EH (cell line): Measurements from ENCODE around the gene KPNA5.
A peak's percentile ranks its signal among the peaks of the same experiment; 100 is the strongest.
"Not testable (repeated sequence)": the region's sequence is repeated elsewhere in the genome, so short reads cannot be mapped to it uniquely, and the experiment has no call there.

Experiments used
- DNase-seq: peaks from one replicate; pipeline ENCODE4 v3.0.0-alpha.2; 2015; ENCODE audit warnings: low read depth

KPNA5 gene

DNA sequence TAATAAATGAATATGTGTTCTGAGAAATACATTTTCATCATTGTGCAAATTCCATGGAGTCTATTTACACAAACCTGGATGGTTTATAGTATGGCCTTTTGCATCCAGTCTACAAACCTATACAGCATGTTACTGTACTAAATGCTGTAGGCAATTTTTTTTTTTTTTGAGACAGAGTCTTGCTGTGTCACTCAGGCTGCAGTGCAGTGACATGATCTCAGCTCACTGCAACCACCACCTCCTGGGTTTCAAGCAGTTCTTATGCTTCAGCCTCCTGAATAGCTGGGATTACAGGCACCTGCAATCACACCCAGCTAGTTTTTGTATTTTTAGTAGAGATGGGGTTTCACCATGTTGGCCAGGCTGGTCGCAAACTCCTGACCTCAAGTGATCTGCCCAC lies 22.9 kb downstream of the KPNA5 start:
- DNase-seq, result not testable (repeated sequence)

DNA sequence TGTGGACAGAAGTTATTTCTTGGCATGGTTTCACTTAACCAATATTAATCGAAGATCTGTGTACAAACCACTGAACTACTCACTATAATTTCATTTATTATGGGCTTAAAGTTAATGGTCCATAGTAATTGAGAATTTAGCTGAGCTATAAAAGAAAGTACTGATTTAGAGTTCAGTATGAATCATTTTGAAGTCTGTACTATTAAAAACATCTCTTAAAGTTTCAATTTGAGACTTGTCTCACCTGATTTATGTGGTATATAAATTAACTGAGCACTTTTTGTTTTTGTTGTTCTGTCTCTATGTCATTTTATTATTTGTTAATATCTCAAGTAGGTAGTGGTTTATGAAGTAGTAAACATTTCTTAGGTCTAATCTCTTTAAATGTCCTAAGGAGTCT lies 24.9 kb downstream of the KPNA5 start:
- no peak for DNase-seq

DNA sequence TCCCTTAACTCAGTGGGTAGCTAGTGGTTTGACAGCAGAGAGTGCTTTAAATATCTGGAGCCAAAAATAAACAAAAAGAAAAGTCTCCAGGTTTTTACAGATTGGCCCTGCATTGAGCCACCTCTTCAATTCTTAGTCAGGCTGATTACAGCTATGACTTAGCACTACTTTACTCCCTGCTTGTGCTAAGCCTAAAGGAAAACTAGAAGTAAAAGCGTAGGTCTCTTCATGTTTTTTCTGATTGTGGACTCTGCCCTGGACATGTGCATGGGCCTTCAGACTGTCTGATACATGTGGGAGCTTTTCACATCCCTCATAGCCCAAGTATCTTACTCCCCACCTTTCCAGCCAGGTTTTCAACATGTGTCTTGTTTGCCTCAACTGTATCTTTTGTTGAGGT lies 33.3 kb downstream of the KPNA5 start:
- no peak for DNase-seq

DNA sequence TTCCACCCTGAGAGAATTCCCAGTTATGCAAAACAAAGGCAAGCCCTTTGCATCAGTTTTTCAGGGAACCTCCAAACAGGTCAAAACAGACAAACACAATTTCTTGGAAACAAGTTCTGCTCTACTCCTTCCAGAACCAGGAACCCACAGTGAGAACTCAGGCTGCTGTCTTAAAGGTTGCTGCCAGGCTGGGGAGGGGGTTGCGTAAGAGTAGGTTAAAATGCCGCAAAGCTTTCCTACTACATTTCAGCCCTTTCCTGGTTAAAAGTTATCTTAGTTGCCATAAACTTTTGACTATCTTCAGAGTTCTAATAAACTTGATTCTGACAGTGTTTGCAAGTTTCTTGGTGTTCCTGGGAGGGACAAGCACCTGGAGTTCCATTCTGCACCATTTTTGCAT lies 33.8 kb downstream of the KPNA5 start:
- no peak for DNase-seq

DNA sequence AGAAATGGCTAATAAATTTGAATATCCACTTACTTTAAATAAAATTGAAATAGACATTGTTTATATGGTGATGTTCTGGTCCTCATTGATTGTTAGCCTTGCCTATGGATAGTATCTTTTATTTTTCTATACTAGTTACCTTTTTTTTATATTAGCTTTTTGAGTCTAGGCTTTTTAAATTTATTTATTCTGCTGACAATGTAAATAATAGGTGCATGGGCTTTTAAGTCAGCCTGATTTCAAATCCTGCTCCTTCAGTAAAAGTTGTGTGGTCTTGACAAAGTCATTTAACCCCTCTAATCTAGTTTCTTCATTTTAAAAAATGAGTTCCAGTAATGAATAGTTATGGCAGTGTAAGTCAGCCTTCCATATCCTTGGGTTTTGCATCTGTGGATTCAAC lies 45.9 kb downstream of the KPNA5 start:
- no peak for DNase-seq

DNA sequence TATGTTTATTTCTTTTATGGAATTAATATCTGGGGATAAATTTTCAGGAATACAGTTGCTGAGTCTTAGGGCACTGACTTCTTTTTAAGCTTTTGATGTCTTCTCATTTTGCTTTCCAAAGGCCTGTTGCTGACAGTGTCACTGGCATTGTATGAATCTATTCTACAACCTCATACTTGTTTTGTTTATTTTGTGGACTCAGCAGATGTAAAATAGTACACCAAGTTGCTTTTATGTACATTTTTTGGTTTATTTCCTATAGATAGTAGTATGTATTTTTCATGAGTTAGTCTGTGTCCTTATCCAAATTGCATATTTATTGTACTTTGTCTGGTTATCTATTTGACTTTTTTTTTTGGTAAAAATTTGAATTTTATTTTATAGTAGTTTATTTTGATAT lies 49.5 kb downstream of the KPNA5 start:
- DNase-seq, result no peak

DNA sequence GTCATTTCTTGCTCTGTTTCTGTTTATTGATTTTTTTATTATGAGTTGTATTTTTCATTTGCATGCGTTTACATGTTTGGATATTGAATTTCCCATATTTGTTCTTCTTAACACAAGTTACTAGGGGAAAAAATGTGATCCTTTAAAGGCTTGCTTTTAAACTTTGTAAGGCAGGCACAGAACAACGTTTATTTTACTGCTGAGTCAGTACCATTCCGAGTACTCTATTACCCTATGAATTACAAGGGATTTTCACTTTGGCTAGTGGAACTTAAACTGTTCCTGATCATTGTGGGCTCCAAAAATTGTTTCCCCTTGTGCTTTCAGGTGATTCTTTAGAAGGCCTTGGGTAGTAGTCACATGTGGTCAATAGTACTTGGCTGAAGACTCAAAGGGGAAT lies 56.0 kb downstream of the KPNA5 start:
- DNase-seq, result no peak

DNA sequence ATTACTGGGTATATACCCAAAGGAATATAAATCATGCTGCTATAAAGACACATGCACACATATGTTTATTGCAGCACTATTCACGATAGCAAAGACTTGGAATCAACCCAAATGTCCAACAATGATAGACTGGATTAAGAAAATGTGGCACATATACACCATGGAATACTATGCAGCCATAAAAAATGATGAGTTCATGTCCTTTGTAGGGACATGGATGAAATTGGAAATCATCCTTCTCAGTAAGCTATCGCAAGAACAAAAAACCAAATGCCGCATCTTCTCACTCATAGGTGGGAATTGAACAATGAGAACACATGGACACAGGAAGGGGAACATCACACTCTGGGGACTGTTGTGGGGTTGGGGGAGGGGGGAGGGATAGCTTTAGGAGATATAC lies 59.5 kb downstream of the KPNA5 start:
- DNase-seq, result not testable (repeated sequence)

DNA sequence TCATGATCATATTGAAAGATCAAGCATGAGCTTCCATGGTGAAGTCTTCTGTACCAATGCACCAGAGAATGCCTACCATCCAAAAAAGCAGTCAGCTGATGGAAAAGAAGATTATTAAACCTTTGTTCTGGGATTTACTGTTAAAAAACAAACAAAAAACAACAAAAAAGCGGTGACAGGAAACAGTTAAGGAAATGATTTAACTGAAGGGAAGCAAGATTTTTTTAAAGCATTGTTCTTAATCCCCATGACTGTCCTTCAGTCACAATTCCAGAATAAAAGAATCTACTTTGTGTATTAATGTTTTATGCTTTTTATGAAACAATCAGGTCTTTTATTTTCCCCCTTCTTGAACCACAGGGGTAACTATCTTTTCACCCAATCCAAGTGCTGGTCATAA lies 60.6 kb downstream of the KPNA5 start:
- no peak for DNase-seq

DNA sequence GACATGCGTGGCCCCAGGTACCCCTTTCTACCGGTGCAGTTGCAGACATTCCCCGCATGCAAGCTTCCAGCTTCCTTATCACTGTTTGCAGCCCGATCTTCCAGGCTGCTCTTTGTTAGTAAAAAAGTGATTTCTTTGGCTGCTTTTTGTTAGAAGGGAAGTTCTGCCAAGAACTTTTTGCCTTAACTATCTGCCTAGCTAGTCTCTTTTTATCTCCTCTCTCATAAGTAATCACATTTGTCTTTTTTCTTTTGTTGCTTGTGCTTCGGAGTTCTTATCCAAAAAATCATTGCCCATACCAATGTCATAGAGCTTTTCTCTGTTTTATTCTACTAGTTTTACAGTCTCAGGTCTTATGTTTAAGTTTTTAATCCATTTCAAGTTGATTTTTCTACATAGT lies 64.2 kb downstream of the KPNA5 start:
- DNase-seq, result no peak

DNA sequence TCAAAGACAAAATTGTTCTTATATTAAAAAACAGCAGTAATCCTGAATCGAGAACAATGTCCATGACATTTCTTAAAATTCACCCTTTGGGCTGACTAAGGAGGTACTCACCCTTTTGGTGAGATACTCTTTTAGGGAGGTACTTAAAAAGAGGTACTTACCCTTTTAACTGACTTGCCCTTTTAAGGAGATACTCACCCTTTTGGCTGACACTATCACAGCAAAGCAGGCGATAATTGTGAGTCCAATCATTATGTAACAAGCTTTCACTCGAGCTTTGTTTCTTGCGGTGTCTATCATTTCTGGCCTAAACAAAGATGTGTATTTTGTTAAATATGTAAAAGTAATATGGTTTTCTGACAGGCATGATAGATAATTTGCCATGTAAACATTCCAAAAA lies 80.8 kb downstream of the KPNA5 start:
- DNase-seq, result no peak

DNA sequence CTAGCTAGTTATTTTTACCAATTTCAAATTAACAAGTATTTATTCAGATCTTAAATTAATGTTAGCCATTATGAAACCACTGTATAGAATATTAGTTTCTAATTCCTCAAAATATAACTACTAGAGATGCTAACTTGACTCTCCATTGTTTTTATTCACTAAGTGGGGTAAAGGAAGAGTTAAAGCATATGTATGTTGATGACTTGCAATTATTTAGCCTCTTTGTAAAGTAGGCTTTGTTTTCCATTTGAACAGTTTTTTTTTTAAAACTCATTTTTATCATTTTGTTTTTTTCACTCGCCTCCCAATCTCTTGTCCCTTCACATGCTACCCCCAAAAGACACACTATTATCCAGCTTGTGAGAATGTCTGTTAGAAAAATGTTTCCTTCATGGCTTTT lies 81.2 kb downstream of the KPNA5 start:
- no peak for DNase-seq

DNA sequence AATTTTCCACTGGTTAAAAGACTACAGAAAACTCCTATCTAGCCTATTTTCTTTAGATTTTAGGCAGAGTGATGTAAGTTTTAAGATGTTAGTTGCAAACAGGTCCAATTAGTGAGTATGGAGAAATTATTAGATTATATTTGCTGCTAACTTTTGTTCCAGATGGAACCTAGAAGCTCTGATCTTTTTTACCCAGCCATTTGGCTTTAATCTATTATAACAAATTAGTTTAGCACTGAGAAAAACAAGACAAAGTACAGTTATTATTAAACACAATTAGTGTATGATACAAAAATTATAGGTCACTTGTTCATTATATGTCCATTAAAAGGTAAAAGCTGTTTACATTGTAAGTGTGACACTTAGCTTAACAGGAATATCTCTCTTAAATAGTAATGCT lies 82.0 kb downstream of the KPNA5 start:
- no peak for DNase-seq

DNA sequence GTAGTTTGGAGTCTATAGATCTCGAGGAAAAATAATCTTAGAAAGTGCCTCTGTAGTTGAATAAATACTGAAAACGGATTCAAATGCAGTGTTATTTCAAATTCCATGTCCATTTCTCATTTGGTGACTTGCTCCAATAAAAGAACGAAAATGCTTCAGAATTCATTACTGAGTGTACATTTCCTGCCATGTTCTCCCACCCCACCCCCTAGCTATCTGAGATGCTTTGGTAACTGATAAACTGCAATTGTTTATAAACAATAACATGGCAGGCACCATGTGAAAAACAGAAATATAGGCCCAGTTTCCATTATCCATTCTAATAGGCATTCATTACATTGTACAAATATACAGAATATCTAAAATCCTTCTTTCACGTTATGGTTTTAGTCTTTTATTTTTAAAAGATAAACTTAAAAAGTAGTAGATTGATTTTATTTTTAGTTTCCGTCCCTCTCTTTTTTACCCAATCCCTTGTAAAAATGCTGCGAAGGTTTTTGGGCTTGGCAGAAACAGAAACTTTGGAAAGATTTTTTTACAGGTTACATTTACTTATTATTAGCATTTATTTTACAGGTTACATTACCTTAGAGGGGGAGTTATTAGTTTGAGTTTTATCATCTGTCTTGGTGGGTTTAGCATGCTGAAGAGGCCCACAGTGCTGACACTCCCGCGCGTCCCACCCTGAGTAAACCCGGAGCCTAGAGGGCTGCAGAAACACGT lies 83.1 kb downstream of the KPNA5 start:
- peak; percentile 57 for DNase-seq

DNA sequence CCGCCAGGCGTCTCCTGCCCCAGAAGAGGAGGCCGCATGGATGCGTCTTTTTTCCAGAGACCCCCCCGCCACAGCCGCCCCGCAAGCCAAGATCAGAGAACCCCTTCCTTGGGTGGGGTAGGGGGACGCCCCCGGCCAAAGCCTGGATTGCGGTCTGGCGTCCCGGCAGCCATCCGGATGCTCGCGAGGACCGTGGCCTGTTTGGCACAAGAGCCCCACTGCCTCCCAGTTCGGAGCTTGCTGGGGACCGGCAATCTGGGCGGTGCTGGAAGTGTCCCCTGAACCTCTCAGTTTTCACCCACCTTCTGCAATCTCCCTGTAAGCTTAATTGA lies 83.6 kb downstream of the KPNA5 start:
- DNase-seq, result peak; percentile 41

DNA sequence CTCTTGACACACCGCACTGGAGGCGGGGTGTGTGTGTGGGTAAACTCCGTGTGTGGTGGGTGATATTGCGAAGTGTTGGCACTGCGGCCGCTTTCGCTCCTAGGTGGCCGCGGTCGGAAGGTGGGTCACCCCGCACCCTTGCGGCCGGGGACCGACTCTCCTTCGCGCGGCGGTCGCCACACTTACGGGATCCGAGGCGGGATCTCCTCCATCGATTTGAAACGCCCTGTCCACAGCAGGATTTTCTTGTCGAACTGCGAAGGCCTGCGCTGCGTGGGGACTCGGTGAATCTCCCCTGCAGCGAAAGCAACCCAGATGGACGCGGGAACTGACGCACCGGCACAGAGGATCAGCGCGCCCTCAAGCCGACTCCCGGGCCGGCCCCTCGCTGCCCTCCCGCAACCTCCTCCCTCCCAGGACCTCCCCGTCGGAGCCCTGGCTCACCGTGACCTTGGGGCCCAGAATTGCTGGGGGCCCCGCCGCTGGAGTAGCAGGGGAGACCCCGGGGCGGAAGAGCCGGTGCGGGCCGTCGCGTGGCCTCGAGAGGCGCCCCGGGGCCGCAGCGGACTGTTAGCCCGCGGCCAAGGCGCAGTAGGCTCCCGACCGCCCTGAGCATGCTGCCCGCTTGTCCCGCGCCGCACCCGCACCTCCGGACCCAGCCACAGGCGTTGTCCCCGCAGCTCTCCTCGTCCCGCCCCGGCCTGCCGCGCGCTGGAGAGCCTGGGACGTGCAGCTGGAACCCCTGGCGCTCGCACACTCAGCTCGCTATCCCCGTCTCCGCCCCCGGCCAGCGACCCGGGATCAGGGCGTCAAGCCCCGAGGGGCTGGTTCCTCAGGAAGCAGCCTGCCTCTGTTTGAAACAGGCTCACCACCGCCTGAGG lies 84.2 kb downstream of the KPNA5 start, which contains the start of gene FAM162B:
TSS of gene FAM162B (minus strand) at position 759 of the 881 bp plus-strand sequence. CDS start at position 616, 143 bp downstream.
- peak; percentile 51 for DNase-seq

DNA sequence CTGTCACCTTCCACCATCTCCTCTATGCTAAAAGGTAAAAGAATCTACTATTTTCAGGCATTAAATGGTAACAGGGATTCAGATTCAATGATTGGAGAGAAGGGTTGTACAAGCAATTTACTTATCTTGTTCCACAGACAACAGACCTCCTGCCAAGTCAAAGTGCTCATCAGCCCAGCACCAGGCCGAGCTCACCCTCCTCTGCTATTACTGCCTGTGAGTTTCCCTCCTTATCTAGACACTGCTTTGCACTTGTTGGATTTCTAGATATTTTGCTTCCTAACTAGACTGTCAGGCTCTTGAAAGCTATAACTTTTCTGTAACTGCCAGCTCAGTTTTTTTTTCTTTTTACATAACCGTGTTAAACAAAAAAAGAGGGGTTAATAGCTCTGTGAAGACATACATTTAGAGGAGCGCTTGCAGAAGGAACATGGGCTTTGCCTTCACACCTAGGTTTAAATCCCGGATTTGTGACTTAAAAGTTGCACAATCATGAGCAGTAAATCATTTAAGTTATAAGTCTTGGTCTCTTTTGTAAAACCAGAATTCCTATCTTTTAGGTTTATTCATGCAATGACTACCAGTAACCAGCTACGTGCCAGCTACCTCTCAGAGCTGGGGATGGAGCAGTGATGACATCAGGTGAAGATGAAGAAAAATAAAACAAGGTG lies 85.6 kb downstream of the KPNA5 start:
- DNase-seq, result no peak

DNA sequence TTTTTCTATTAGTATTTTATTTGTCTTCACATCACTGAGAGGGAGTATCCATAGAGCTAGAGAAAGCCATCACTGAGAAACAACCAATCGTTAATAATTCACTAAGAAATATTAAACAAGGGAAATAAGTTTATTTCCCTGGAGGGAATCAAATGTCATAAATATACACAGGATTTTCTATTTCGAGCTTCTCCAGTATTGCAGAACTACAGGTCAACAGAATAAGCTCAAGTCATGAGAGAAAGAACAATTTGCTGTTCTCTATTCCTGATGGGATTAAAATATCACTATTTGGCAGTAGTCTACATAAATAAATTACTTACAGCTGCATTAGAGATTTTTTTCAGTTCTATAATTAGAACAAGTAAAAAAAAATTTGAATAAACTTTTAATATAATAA lies 86.7 kb downstream of the KPNA5 start:
- no peak for DNase-seq

DNA sequence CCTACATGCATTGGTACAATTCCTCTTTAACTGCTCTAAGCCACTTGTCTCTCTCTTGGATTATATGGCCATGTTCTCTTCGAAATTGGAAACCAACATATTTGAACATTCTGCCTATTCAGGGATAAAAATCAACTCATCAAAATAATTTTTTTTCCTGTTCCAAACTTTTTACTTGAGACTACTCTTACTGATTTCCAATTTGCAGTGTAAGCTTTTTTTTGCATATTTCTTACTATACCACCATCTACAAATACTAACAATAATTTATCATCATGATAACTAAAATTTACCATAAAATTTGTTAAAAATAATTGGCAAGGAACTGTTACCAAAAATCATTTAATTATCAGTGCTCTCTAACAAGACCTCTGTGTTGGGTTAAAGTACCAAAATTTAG lies 91.4 kb downstream of the KPNA5 start:
- DNase-seq, result no peak

DNA sequence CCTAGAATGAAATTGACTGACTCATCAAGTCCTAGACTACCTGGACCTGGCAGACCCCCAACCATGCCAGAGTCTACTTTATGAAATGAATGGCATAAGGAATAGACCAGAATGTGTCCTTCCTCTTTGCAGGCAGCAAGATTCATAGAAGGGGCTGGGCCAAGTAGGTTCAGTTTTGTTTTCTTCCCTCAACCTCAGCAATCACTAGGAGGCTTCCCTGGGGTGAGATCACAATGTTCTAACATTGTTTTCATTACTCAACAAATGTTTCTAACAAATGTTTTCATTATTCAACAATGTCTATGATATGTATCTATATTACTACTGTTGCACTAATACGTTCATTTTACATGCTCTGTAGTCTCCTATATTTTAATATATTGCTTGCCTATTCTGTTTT lies 92.9 kb downstream of the KPNA5 start:
- DNase-seq, result no peak

DNA sequence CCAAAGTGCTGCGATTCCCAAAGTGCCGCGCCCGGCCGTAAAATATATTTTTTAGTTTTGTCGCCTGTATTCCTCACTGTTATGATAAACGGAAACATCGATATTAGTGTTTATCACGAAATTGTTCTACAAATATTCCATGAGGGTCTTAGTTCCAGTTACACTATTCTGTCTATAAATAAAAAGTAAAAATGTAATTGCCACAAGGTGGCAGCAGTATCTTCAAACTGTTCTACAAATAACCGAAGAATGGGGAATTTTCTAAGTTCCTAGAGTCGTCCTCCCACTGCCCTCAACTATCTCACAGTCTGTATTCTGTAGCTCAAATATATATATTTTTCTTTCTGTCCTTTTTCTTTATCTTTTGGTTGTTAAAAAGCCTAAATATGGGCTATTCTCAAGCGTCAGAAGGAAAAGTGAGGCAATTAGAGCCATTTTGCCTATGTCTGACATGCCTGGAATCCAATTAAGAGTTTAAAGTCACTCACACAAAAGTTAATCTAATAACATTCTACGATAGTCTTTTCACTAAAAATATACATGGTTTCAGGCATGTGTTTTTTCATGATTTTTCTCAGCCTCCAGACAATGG lies 98.7 kb downstream of the KPNA5 start:
- peak; percentile 41 for DNase-seq

DNA sequence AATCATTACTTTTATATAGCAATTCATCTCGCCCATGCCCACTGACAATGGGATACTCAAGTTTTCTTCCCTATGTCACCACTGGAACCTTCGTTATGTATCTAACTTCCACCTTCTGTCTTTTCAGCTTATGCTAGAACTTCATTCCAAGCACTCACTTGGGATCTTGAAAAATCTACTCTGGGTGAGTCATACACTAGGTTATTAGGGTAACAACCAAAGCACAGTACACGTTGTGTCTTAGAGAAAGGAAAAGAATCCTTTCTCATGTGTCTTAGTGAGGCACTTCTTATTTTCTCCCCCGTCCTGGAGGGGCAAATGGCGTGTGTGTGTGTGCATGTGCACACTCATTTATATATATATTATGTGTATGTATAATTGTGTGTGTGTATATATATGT lies 102.8 kb downstream of the KPNA5 start:
- DNase-seq, result peak; percentile 14
